ENCODE results near the gene GDI1.

- TF ChIP-seq CTCF (IDR thresholded peaks at IDR 0.05) (no peak), EZH2 (IDR thresholded peaks at IDR 0.05; ENCODE audit: borderline replicate concordance, insufficient read depth, low read depth, low read length, poor library complexity, severe bottlenecking) (no peak)
Observed at GRCh38 chrX:154409222-154409871, 27.6 kb upstream of the GDI1 start, which contains the start of gene DNASE1L1.

All from B cell (primary cell).